IPS DF 19.7 (cell line): ENCODE data around the gene PKHD1.
A peak's percentile ranks its signal among the peaks of the same experiment; 100 is the strongest.

Source experiments
- DNase-seq: peaks from one replicate; pipeline ENCODE4 v3.0.0-alpha.2; 2013; ENCODE audit warnings: low read depth, low spot score

The PKHD1 gene

GRCh38 chr6:51800603-51801002 is 286.8 kb downstream of the PKHD1 start:
- no peak for DNase-seq

- no peak for DNase-seq
These were observed 294.0 kb downstream of the PKHD1 start for GRCh38 chr6:51793393-51793792.

- DNase-seq: no peak
These were observed 295.0 kb downstream of the PKHD1 start for GRCh38 chr6:51792273-51793030.

GRCh38 chr6:51790946-51791345 is 296.5 kb downstream of the PKHD1 start:
- no peak for DNase-seq

GRCh38 chr6:51788121-51788520 is 299.3 kb downstream of the PKHD1 start:
- no peak for DNase-seq

GRCh38 chr6:51778666-51779065 is 308.7 kb downstream of the PKHD1 start:
- DNase-seq: no peak

GRCh38 chr6:51777618-51778017 is 309.8 kb downstream of the PKHD1 start:
- DNase-seq: no peak

- no peak for DNase-seq
These were observed 311.2 kb downstream of the PKHD1 start for GRCh38 chr6:51775942-51776860.

GRCh38 chr6:51768087-51768486 is 319.3 kb downstream of the PKHD1 start:
- DNase-seq: no peak

GRCh38 chr6:51765230-51765629 is 322.2 kb downstream of the PKHD1 start:
- DNase-seq: no peak

- peak; percentile 38 for DNase-seq
These were observed 333.8 kb downstream of the PKHD1 start for GRCh38 chr6:51753635-51754034.

GRCh38 chr6:51743999-51744398 is 343.4 kb downstream of the PKHD1 start:
- DNase-seq: no peak

GRCh38 chr6:51740658-51741057 is 346.8 kb downstream of the PKHD1 start:
- DNase-seq: no peak

- no peak for DNase-seq
These were observed 348.8 kb downstream of the PKHD1 start for GRCh38 chr6:51738614-51739013.

GRCh38 chr6:51737580-51738360 is 349.6 kb downstream of the PKHD1 start:
- no peak for DNase-seq

- DNase-seq: no peak
These were observed 362.3 kb downstream of the PKHD1 start for GRCh38 chr6:51725155-51725554.

GRCh38 chr6:51720327-51720726 is 367.1 kb downstream of the PKHD1 start:
- no peak for DNase-seq

GRCh38 chr6:51719297-51719696 is 368.1 kb downstream of the PKHD1 start:
- DNase-seq: no peak

GRCh38 chr6:51718533-51718932 is 368.9 kb downstream of the PKHD1 start:
- no peak for DNase-seq

- no peak for DNase-seq
These were observed 369.9 kb downstream of the PKHD1 start for GRCh38 chr6:51717477-51717876.

- DNase-seq: no peak
These were observed 375.5 kb downstream of the PKHD1 start for GRCh38 chr6:51711876-51712275.

GRCh38 chr6:51706086-51706485 is 381.3 kb downstream of the PKHD1 start:
- DNase-seq: no peak
